Effector CD4-positive, alpha-beta T cell (primary cell): ENCODE results near the gene MAPK13.
"Not testable (repeated sequence)": the region's sequence is repeated elsewhere in the genome, so short reads cannot be mapped to it uniquely, and the experiment has no call there.

Source experiments
- DNase-seq: peaks from one replicate; pipeline ENCODE4 v3.0.0-alpha.2; 2020

Gene MAPK13

GRCh38 chr6:36115412-36115811 is 14.9 kb upstream of the MAPK13 start:
- DNase-seq = no peak

- no peak for DNase-seq
These were observed 14.0 kb upstream of the MAPK13 start for GRCh38 chr6:36116066-36116864.

GRCh38 chr6:36116943-36117342 is 13.4 kb upstream of the MAPK13 start:
- no peak for DNase-seq

- no peak for DNase-seq
These were observed 12.4 kb upstream of the MAPK13 start for GRCh38 chr6:36117658-36118549.

- DNase-seq = peak; percentile 64
These were observed 11.7 kb upstream of the MAPK13 start for GRCh38 chr6:36118550-36119107.

GRCh38 chr6:36119209-36119608 is 11.1 kb upstream of the MAPK13 start:
- DNase-seq = no peak

GRCh38 chr6:36120018-36120417 is 10.3 kb upstream of the MAPK13 start:
- DNase-seq = no peak

GRCh38 chr6:36120539-36120938 is 9.8 kb upstream of the MAPK13 start:
- peak; percentile 71 for DNase-seq

- DNase-seq = peak; percentile 41
These were observed 9.1 kb upstream of the MAPK13 start for GRCh38 chr6:36120979-36121786.

GRCh38 chr6:36121787-36122494 is 8.4 kb upstream of the MAPK13 start:
- no peak for DNase-seq

- DNase-seq = no peak
These were observed 7.6 kb upstream of the MAPK13 start for GRCh38 chr6:36122495-36123269.

GRCh38 chr6:36123270-36124139 is 6.8 kb upstream of the MAPK13 start:
- DNase-seq = peak; percentile 86

GRCh38 chr6:36124346-36124745 is 6.0 kb upstream of the MAPK13 start:
- not testable (repeated sequence) for DNase-seq

- no peak for DNase-seq
These were observed 5.4 kb upstream of the MAPK13 start for GRCh38 chr6:36124881-36125280.

GRCh38 chr6:36125575-36125974 is 4.7 kb upstream of the MAPK13 start:
- no peak for DNase-seq

- DNase-seq = no peak
These were observed 4.2 kb upstream of the MAPK13 start for GRCh38 chr6:36126121-36126520.

GRCh38 chr6:36126553-36127458 is 3.5 kb upstream of the MAPK13 start:
- no peak for DNase-seq

- no peak for DNase-seq
These were observed 2.8 kb upstream of the MAPK13 start for GRCh38 chr6:36127462-36128016.

- DNase-seq = no peak
These were observed 2.2 kb upstream of the MAPK13 start for GRCh38 chr6:36128073-36128472.
